GM21390 (cell line): Measurements from ENCODE around the gene HSD17B4.
"Not testable (repeated sequence)": the region's sequence is repeated elsewhere in the genome, so short reads cannot be mapped to it uniquely, and the experiment has no call there.

Experiments
- ATAC-seq: cut with Tn5 transposase; IDR thresholded peaks from one replicate; pipeline ENCODE4 v1.9.1; 2021; ENCODE audit not compliant: unreplicated experiment

The HSD17B4 gene

GRCh38 chr5:119478781-119479180 is 26.5 kb downstream of the HSD17B4 start:
- no peak for ATAC-seq

- ATAC-seq, result not testable (repeated sequence)
Measured at GRCh38 chr5:119480629-119481028, 28.3 kb downstream of the HSD17B4 start.

- no peak for ATAC-seq
Measured at GRCh38 chr5:119483155-119483554, 30.9 kb downstream of the HSD17B4 start.

GRCh38 chr5:119484884-119485283 is 32.6 kb downstream of the HSD17B4 start:
- no peak for ATAC-seq

GRCh38 chr5:119501671-119502179 is 49.4 kb downstream of the HSD17B4 start:
- no peak for ATAC-seq

- ATAC-seq, result not testable (repeated sequence)
Measured at GRCh38 chr5:119503939-119504338, 51.6 kb downstream of the HSD17B4 start.

- no peak for ATAC-seq
Measured at GRCh38 chr5:119512277-119512676, 60.0 kb downstream of the HSD17B4 start.

- ATAC-seq, result no peak
Measured at GRCh38 chr5:119515192-119515591, 62.9 kb downstream of the HSD17B4 start.

- ATAC-seq, result not testable (repeated sequence)
Measured at GRCh38 chr5:119517115-119517514, 64.8 kb downstream of the HSD17B4 start.

- ATAC-seq, result no peak
Measured at GRCh38 chr5:119521232-119521631, 68.9 kb downstream of the HSD17B4 start.

- ATAC-seq, result no peak
Measured at GRCh38 chr5:119522841-119523240, 70.5 kb downstream of the HSD17B4 start.

GRCh38 chr5:119524485-119524884 is 72.2 kb downstream of the HSD17B4 start:
- ATAC-seq, result no peak

- ATAC-seq, result no peak
Measured at GRCh38 chr5:119527351-119527750, 75.1 kb downstream of the HSD17B4 start.

GRCh38 chr5:119529811-119530210 is 77.5 kb downstream of the HSD17B4 start:
- ATAC-seq, result no peak

- ATAC-seq, result no peak
Measured at GRCh38 chr5:119532637-119533036, 80.3 kb downstream of the HSD17B4 start.

GRCh38 chr5:119537704-119538103 is 85.4 kb downstream of the HSD17B4 start:
- ATAC-seq, result peak; percentile 100

- no peak for ATAC-seq
Measured at GRCh38 chr5:119541716-119542115, 89.4 kb downstream of the HSD17B4 start.

GRCh38 chr5:119551819-119552218 is 99.5 kb downstream of the HSD17B4 start:
- no peak for ATAC-seq

- no peak for ATAC-seq
Measured at GRCh38 chr5:119554597-119554996, 102.3 kb downstream of the HSD17B4 start.

- no peak for ATAC-seq
Measured at GRCh38 chr5:119570910-119571309, 118.6 kb downstream of the HSD17B4 start.

- ATAC-seq, result peak; percentile 64
Measured at GRCh38 chr5:119578937-119579336, 126.6 kb downstream of the HSD17B4 start.

- ATAC-seq, result no peak
Measured at GRCh38 chr5:119582987-119583386, 130.7 kb downstream of the HSD17B4 start.

- peak; percentile 67 for ATAC-seq
Measured at GRCh38 chr5:119583684-119584083, 131.4 kb downstream of the HSD17B4 start.
